ENCODE results near the gene GALNT3. TPM values are rescaled to one million over a fixed set of nuclear protein-coding genes. Genes with fewer than 3 reads are reported as not detected.

The GALNT3 gene
- total and polyA plus RNA-seq, 9 of the 15 experiments (the other 6 are each of a cell fraction or from before 2014, with no cell fraction given), result 0.03 to 0.29 (median 0.06) TPM; not detected in 6

DNA sequence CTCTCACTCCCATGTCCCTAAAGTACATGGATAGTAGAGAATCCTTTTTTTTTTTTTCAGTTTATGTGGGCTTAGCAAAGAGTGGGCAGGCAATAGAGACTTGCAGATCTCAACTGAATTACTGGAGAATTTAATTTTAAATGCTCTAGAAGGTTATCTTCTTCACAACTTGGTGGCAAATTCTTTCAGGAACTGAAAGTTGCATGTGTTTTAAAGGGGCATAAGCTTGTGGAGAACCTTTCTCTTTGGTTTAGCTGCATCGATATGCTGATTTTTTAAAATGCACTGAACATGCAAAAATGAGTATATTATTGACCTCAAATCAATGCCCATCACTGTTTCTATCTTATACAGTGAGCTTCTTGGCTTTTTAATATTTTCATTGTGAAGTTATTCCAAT lies 24.9 kb upstream of the GALNT3 start:
- H3K4me3 ChIP-seq, result no peak overlapping the region
- no peaks in the 10 kb centered on the region for H3K4me1 ChIP-seq (replicated peaks in 1 of 2; ENCODE audit: control insufficient read depth in 2 of 2, insufficient read depth in 2 of 2, low read length in 2 of 2)
- BruUV-seq (replicated peaks), result no TSS peak
- no peak overlapping the region for H2AFZ ChIP-seq (ENCODE audit: low read depth, low read length)
- intact Hi-C loops (cut with micrococcal nuclease) (no loop called here), in situ Hi-C loops (cut with MboI) (no loop called here)
- no peaks in the 10 kb centered on the region for H3K9me3 ChIP-seq (replicated peaks; ENCODE audit: control insufficient read depth, insufficient read depth, low read depth, low read length)
- no peaks in the 10 kb centered on the region for H3K27me3 ChIP-seq (ENCODE audit: control insufficient read depth in 2 of 2, insufficient read depth in 2 of 2, low read length in 2 of 2)
- H3K9me1 ChIP-seq (ENCODE audit: control insufficient read depth, insufficient read depth, low read length), result no peaks in the 10 kb centered on the region
- no peaks in the 10 kb centered on the region for H3K79me2 ChIP-seq (ENCODE audit: control insufficient read depth, insufficient read depth, low read length)
- no peak for FAIRE-seq
- WGBS (ENCODE audit: insufficient coverage, low coverage, missing lambda C conversion rate), result 7% methylated on average over 1 of the region's 1 CpG
- no peak overlapping the region for H3K27ac ChIP-seq (ENCODE audit: extremely low read depth, low read depth, low read length)
- ATAC-seq, result no peak
- no peak overlapping the region for H3K4me2 ChIP-seq (ENCODE audit: insufficient read depth, low read length)
- TF ChIP-seq FIP1L1 (IDR thresholded peaks at IDR 0.05; ENCODE audit: low read depth, low read length, poor library complexity, severe bottlenecking) (no peak), ZNF778 (CRISPR knock-in tag; IDR thresholded peaks at IDR 0.05) (no peak), ETV1 (tag; conservative IDR thresholded peaks at IDR 0.05; ENCODE audit: low read depth) (no peak)
- ChIA-PET POLR2A (no interaction called here), CTCF (ENCODE audit: low intra/inter-chr PET ratio) (no interaction called here)
- DNase-seq (ENCODE audit: extremely low read depth in 1 of 4, low spot score in 3 of 4), result no peak
- no peaks in the 10 kb centered on the region for H3K36me3 ChIP-seq (ENCODE audit: control insufficient read depth, insufficient read depth, low read length)
- H3K9ac ChIP-seq (ENCODE audit: insufficient read depth in 1 of 2, low read depth in 2 of 2, low read length in 2 of 2), result no peak overlapping the region
- H4K20me1 ChIP-seq (replicated peaks; ENCODE audit: control insufficient read depth, insufficient read depth, low read length), result no peaks in the 10 kb centered on the region

DNA sequence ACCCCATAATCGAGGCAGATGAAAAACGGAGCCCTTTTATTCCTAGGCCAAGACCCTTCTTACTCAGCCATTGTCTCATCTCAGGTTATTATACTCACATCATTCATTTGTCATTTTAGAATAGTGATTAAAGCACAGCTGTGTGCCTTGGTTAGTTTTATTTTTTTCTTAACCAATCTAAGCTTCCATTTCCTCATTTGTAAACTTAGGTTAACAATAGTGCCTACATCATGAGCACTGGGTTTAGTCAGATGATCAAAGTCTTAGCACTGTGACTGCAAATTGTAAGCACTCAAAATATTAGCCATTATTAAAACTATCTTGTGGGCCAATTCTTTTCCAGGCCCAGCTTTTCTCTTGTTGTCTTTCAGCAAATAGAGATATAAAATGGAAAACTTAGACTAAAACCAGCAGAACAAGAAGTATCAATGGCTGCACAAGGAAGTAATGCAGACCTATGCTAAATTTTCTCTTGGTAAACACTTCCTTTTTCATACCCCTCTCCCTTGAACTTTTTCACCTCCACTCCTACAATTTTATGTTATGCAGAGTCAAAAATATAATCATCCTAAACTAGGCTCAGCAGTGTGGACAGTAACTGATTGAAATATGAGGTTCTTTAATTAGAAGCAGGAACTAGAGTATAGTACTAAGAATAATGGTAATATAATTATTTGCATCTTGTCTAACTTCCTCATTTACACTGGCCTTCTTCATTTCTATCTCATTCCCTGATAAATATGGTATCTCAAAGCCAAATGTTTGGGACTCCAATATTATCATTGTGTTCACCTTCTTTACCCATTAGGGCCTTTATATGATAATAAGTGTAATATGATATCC lies 21.5 kb upstream of the GALNT3 start:
- no peak overlapping the region for H3K27ac ChIP-seq (ENCODE audit: extremely low read depth, low read depth, low read length)
- CTCF ChIA-PET (ENCODE audit: low intra/inter-chr PET ratio), result no interaction called here
- TF ChIP-seq PURB (CRISPR knock-in tag; IDR thresholded peaks at IDR 0.05; ENCODE audit: low read depth), result no peak
- TF ChIP-seq, protein P1, sequence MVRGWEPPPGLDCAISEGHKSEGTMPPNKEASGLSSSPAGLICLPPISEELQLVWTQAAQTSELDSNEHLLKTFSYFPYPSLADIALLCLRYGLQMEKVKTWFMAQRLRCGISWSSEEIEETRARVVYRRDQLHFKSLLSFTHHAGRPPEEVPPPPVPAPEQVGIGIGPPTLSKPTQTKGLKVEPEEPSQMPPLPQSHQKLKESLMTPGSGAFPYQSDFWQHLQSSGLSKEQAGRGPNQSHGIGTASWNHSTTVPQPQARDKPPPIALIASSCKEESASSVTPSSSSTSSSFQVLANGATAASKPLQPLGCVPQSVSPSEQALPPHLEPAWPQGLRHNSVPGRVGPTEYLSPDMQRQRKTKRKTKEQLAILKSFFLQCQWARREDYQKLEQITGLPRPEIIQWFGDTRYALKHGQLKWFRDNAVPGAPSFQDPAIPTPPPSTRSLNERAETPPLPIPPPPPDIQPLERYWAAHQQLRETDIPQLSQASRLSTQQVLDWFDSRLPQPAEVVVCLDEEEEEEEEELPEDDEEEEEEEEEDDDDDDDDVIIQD (CRISPR knock-in tag; IDR thresholded peaks at IDR 0.05), result no peak
- TF ChIP-seq, protein P2, sequence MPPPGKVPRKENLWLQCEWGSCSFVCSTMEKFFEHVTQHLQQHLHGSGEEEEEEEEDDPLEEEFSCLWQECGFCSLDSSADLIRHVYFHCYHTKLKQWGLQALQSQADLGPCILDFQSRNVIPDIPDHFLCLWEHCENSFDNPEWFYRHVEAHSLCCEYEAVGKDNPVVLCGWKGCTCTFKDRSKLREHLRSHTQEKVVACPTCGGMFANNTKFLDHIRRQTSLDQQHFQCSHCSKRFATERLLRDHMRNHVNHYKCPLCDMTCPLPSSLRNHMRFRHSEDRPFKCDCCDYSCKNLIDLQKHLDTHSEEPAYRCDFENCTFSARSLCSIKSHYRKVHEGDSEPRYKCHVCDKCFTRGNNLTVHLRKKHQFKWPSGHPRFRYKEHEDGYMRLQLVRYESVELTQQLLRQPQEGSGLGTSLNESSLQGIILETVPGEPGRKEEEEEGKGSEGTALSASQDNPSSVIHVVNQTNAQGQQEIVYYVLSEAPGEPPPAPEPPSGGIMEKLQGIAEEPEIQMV (tag; conservative IDR thresholded peaks at IDR 0.05; ENCODE audit: low read depth), result no peak
- no peak for TF ChIP-seq ZNF586 (CRISPR knock-in tag; conservative IDR thresholded peaks at IDR 0.05)
- no peak for TF ChIP-seq POU5F1 (IDR thresholded peaks at IDR 0.05; ENCODE audit: borderline replicate concordance, low read depth, low read length, partially characterized antibody)
- TF ChIP-seq, protein P3, sequence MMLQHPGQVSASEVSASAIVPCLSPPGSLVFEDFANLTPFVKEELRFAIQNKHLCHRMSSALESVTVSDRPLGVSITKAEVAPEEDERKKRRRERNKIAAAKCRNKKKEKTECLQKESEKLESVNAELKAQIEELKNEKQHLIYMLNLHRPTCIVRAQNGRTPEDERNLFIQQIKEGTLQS (IDR thresholded peaks at IDR 0.05), result no peak
- TF ChIP-seq, protein P3 (CRISPR knock-in tag; conservative IDR thresholded peaks at IDR 0.05), result no peak
- no peak for TF ChIP-seq POLR3G (IDR thresholded peaks at IDR 0.05; ENCODE audit: extremely low read depth, insufficient read length, insufficient replicate concordance)

More for the DNA sequence above, 21.5 kb upstream of the GALNT3 start:
- intact Hi-C loops (cut with micrococcal nuclease), result no loop called here
- in situ Hi-C loops (cut with MboI), result no loop called here
- H3K79me2 ChIP-seq (ENCODE audit: control insufficient read depth, insufficient read depth, low read length), result no peaks in the 10 kb centered on the region
- FAIRE-seq, result no peak
- H3K9ac ChIP-seq (ENCODE audit: insufficient read depth in 1 of 2, low read depth in 2 of 2, low read length in 2 of 2), result no peak overlapping the region
- no peaks in the 10 kb centered on the region for H3K36me3 ChIP-seq (ENCODE audit: control insufficient read depth, insufficient read depth, low read length)
- no peaks in the 10 kb centered on the region for H3K27me3 ChIP-seq (ENCODE audit: control insufficient read depth in 2 of 2, insufficient read depth in 2 of 2, low read length in 2 of 2)
- no peaks in the 10 kb centered on the region for H3K9me1 ChIP-seq (ENCODE audit: control insufficient read depth, insufficient read depth, low read length)
- H3K4me2 ChIP-seq (ENCODE audit: insufficient read depth, low read length), result no peak overlapping the region
- no peak overlapping the region for H2AFZ ChIP-seq (ENCODE audit: low read depth, low read length)
- H3K9me3 ChIP-seq (replicated peaks; ENCODE audit: control insufficient read depth, insufficient read depth, low read depth, low read length), result no peaks in the 10 kb centered on the region
- no peak for DNase-seq (ENCODE audit: extremely low read depth in 1 of 4, low spot score in 3 of 4)
- H4K20me1 ChIP-seq (replicated peaks; ENCODE audit: control insufficient read depth, insufficient read depth, low read length), result no peaks in the 10 kb centered on the region
- WGBS (ENCODE audit: insufficient coverage, low coverage, missing lambda C conversion rate), result 0% methylated on average over 2 of the region's 2 CpGs
- no peak for ATAC-seq
- H3K4me1 ChIP-seq (replicated peaks in 1 of 2; ENCODE audit: control insufficient read depth in 2 of 2, insufficient read depth in 2 of 2, low read length in 2 of 2), result no peaks in the 10 kb centered on the region
- POLR2A ChIA-PET, result no interaction called here
- H3K4me3 ChIP-seq, result no peak overlapping the region
- BruUV-seq (replicated peaks), result no TSS peak
